Activated CD4-positive, alpha-beta T cell treated with anti-CD3 and anti-CD28 coated beads, Interleukin-2, Interleukin-4, amounts not matched to agents 100 ng/mL and 50 ng/mL, durations not matched to agents 16 hours and 8 hours (primary cell): ENCODE measurements around the gene DOK5.

Experiments used
- DNase-seq: peaks from one replicate; pipeline ENCODE4 v3.0.0-alpha.2; 2020; ENCODE audit warnings: low spot score

The DOK5 gene

DNA sequence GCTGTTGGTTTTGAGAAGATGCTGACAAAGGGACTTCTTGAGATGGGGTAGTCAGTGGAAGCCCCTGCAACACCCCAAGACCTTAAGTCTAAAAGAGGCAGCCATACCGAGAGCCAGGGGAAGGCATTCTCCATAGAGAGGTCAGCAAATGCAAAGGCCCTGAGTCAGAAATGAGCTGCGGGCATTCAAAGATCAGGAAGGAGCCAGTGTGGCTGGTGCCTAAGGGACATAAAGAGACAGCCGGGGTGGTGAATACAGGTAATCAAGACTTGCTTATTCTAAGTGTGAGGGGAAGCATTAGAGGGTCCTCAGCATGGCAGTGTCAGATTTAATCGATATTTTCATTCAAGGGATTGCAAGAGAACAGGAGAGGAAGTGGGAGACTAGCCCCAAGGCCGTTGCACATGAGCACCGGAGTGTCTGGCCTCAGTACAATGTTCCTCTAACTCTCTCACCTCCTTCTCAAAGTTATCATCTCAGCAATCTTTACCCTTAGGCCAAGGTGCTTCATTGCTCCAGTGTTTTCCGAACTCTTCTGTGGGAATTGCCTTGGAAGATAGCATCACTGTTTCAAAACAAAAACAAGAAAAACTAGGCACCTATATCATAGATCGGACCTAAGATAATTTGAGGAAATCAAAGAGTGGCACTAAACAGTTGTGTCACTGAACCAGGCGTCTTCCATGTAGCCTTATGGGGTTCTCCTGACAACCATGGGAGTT, 173.2 kb downstream of the DOK5 start:
- no peak for DNase-seq

DNA sequence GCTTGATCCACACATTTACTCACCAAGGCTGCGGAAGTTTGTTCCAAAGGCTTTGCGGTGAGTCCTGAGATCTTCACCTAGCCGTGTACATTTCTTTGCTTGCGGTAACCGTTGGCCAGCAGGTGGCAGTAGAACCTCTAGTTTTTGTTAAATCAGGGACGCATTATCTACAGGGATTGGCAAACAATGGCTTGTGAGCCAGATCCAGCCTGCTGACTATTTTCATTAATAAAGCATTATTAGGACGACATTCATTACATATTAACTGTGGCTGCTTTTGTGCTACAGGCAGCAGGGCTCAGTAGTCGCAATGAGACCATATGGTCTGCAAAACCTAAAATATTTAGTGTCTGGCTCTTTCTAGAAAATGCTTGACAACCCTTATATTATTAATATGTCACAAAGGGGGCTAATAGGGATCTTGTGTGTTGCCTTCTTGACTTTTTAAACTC, 174.1 kb downstream of the DOK5 start:
- DNase-seq, result peak; percentile 62

DNA sequence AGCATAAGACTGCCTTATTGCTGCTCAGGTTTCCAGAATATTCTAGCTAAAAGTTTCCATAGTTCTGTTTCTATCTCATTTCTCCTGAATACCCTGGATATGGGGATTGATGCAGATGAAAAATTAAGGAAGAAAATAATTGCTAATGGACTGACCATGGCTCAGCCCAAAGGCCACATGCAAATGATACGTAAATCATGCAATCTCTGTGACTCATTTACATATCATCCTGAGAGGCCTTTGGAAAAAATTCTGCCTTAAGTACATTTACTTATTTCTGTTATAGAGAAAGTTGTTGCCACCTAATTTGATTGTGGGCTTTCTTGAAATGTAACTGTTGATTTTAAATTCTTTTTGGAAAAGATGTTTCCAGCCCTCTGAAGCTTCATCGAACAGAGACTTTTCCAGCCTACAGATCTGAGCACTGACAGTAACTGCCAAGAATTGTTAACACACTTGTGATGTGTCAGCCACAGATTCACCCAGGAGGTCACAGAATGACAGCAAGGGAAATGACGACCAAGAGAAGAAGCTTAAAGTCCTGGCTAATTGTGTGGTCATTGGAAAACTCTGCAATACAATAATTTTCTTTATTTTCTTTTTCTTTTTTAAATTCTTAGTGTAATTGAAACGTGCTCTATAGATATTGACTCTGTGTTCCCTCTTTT, 174.8 kb downstream of the DOK5 start:
- DNase-seq, result no peak

DNA sequence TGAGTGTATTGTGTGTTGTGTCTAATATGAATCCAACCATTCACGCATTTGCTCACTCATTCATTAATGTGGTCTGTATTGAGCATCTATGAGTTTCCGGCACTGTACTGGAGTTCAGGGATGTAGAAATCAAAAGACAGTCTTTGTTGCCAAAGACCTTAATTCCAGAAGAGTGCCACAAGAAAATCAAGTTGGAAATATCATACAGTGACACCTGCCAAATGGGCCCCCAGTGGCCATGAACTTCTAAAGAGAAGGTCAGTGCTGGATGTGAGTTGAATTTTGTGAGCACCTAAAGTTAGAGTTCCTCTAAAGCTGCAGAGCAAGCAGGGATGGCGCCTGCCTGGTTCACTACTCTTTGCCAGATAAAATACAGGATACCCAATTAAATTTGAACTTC, 175.9 kb downstream of the DOK5 start:
- DNase-seq, result no peak

DNA sequence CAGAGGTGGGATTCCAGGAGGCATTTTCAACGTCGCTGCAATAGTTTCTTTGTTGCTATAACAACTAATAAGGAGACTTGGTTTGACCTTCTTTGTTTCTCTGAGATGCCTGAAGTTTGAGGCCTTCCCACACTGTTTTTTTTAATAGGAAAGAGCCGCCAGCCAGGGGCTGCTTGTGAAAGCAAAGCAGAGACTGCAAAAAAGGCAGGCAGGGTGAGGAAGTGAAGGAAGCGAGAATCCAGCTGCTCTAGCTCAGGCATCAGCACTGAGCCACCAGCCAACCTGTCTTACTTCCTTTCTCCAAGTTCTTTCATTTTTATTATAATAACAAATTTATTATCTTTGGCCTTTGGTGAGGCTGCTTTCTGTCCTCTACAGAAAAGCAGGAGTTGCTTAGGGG, 179.1 kb downstream of the DOK5 start:
- no peak for DNase-seq

DNA sequence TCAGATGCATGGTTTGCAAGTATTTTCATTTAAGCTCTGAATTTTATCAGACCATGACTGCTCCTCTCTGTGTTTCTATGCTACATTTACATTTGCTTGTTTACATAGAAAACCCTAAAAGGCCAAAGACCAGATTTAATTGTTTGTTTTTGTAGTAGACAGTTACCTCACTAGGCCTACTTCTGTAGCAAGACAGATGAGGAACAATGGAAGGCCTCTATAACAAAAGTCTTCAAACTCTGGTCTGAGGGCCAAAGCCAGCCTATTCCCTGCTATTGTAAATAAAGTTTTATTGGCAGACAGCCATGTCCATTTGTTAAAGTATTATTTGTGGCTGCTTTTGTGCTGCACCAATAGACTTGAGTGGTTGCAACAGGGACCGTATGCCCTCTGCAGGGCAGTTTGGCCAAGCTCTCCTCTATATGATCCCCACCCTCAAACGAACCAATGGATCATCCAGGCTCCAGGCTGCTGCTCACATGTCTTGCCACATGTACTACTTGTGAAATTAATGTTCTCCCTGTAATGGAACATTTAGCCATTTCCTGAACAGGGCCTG, 182.0 kb downstream of the DOK5 start:
- no peak for DNase-seq

DNA sequence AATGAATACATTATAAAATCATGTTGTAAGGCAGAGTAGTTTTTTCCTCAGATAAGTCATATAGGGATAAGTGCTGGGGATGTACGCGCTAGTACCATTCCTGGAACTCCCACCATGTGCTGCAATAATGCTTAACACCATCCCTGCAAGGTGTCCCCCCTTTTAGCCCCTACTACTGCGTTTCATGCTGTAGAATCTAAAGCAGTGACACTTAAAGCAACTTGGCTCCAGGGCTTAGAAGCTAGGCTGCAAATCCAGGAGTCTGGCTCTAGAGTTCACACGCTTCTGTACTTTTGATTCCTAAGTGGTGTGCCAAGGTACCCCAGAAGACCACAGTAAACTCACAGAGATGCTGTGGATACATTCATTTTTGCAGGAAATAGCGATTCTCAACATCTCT, 183.1 kb downstream of the DOK5 start:
- DNase-seq, result no peak

DNA sequence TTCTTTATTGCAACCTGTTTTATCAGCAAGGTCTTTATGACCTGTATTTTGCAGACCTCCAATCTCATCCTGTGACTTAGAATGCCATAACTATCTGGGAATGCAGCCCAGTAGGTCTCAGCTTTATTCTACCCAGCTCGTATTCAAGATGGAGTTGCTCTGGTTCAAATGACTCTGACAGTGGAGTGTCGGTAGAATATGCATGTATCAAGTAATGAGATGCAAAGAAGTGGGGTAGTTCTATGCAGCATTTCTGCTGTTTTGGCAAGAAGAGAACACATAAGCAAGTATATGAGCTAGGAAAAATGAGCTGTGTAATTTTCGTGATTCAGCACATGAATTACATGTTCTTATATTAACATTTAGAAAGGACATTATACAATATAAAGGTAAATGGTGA, 185.9 kb downstream of the DOK5 start:
- DNase-seq, result no peak

DNA sequence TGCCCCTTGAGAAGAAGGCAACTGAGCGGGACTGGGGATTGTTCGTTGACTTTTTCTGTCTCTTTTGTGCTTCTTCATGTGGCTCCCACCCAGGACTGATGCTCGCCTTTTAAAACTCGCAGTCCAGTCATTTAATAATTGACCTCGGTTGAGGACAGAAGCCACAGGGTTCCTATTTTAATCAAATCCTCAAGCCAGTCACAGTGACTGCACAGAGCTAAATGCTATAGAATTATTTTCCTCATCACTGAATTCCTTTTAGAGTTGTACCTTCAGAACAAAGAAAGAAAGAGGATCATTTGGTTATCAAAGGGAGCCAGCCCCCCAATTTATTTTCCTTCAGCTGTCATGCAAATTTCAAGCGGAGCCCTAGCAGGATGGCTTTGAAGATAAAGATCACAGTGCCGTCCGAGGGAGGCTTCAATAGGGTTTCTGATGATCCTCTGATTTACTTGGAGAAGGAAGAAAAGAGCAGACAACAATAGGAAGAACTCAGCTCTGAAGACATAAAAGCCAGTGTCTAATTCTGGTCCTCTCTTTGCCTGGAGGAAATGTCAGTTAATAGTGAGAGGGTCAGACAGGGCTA, 186.6 kb downstream of the DOK5 start:
- no peak for DNase-seq

DNA sequence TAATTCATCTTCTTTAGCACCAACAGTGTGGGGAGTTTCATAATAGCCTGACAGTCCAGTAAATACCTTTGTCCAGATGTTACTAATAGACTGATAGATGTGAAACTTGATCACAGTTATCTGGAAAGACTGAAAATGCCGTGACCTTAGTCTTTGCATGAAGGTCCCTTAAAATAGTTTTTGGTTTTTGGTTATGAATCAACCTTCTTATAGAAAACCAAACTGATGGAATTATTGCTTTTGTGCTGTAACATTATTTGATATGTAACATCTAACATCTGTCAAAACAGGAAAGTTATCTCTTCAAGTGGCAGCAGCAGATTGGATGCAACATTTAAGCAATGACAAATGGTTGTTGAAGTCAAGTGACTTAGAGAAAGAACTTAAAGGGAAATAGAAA, 190.4 kb downstream of the DOK5 start:
- no peak for DNase-seq

DNA sequence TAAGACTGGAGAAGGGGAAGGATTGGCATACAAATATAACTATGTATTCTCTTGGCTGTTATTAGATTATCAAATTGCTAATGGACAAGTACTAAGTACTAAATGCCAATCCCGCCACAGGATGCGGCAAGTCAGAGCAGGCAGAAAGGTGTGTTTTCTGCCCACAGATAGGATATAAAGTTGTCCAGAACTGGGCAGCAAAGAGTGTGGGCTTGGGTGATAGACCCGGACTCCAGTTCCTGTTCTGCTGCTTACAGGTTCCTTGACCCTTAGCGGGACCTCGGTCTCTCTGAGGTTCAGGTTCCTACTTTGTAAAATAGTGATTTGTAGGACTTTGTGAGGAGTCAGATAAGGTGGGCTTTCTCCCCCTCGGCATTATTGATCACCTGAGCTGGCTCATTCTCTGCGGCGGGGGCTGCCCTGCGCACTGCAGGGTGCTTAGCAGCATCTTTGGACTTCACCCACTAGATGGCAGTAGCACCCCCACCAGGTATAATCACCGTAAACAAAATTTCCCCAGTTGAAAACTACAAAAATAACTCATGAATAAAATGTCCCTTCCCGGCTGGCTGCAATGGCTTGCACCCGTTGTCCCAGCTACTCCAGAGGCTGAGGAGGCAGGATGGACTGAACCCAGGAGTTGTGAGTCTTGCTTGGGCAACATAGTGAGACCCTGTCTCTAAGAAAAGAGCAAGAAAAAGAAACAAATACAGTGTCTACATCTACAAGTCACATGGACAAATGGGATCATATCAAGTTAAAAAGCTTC, 193.1 kb downstream of the DOK5 start:
- peak; percentile 31 for DNase-seq

DNA sequence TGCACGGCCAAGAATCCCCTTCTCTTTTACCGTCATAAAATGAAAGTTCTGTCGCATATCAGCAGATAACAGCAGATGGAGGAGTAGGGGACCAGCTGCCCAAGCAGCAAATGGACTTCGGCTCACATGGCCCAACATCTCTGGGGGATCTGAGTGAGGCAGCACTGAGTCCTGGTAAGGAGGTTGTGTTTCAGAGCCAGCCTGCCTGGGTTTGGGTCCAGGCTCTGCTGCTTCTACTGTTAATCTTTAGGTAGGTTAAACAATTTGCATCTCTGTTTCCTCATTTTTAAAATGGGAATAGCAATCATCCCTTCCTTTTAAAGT, 193.6 kb downstream of the DOK5 start:
- no peak for DNase-seq

DNA sequence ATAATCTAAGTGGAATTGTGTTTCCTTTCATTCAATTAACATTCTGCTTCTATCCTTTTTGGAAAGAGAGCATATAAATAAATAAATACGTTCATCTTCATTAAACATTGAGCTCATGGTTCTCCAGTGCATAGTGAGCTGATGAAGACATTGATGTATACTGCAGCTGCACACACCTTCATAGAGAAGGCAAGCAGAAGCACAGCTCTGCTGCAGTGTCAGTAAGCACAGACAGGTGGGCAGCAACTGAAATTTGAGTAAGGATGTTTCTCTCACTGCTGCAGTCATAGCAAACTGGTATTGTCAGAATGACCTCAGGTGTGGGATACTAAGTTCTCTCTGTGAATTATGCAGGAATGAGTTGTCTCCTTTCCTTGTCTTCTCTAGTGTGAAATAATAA, 202.9 kb downstream of the DOK5 start:
- DNase-seq, result no peak

DNA sequence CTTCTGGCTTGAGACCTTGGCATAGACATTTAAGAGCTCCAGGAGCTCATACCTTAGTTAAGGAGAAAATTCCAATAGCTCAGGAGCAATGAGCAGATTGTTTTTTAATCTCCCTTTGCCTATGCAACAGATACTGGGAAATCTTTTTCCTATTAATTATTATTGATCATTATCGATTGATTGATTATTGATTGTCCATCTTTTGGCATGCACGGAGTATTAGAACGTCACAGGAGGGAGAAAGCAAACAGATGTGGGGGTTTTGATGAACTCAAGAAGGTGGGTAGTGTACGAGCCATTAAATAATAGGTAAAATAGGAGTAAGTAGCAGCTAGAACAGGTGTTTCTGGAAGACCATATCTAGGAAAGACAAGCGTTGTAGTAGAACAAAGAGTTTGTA, 205.0 kb downstream of the DOK5 start:
- no peak for DNase-seq

DNA sequence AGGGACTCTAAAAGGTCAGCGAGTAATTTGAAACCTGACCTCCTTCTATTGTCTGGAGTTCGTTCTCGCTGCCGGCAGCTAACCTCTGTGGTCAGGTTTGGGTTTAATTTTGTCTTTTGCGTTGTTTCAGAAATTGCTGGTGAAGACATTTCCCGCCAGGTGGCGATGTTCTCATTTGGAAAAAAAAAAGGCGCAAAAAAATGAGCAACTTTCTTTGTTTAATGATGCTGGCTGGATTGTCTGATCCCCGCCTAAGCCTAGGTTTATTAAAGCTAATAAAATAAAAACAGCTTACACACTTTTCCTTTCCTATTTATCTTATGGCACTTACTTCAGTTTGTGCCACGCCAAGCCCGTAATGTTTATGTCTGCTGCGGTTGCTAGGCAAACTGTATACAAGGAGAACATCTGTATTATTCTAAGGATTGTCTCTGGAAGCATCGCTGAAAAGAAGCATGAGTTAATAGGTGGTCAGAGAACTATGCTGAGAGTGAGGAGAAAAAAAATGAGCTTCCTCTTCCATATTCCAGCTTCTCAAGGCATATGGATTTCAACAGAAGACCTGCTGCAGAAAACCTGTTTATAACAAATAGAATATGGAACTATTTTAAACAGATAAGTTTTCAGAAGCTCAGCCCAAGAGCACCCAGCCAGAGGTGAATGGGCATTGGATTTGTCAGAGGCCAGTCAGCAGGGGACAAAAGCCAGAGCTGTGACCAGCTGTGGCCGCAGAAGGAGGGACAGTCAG, 205.7 kb downstream of the DOK5 start:
- DNase-seq, result no peak

DNA sequence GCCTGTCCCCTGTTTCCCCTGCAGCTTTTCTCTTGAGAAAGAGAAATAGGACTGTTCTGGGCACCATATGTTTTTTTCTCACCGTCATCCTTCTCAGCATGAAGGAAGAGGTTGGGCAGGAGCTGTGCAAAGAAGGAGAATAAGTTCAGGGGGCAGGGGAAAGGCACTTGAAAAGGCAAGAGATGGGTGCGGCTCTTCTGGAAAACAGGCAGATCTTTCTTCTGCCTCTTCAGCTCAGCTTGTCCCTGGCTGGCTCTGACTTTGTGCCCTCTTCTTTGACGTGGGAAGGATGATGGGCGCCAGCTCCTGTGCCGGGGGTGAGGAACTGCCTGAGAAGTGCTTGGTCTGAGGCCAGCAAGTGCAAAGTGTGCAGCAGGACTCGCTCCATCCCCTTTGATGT, 206.5 kb downstream of the DOK5 start:
- DNase-seq, result no peak

DNA sequence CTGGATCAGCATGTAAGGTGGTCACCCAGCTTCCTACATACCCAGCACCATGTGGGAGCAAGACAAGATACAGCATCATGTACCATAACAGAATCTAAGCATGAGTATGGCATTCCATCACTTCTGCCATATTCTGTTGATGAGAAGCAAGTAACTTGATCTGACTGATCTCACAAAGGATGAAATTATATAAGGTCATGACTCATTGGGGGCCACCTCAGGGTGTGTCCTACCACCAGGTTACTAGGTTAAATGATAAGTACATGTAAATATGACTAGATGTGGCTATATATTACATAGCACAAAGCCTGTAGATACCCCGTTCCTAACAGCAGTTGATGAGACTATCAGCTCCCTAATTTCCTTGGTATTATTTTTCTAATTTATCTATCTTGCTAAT, 213.1 kb downstream of the DOK5 start:
- DNase-seq, result no peak

DNA sequence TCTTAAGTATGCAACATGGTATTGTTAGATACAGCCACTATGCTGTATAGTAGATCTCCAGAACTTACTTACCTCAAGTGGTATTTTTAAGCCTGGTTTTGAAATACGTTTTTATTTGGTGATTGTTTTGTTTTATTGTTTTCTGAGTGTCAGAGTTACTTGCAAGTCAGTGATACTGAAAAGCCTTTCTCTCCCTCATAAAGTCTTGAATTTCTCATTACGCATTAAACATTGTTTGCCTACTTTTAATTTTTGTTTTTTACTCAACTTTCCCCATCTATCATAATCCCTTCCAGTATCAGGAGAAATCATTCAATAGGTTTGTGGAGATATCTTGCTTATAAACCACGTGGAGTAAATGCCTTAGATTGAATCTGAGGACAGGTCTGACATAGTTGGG, 214.9 kb downstream of the DOK5 start:
- no peak for DNase-seq

DNA sequence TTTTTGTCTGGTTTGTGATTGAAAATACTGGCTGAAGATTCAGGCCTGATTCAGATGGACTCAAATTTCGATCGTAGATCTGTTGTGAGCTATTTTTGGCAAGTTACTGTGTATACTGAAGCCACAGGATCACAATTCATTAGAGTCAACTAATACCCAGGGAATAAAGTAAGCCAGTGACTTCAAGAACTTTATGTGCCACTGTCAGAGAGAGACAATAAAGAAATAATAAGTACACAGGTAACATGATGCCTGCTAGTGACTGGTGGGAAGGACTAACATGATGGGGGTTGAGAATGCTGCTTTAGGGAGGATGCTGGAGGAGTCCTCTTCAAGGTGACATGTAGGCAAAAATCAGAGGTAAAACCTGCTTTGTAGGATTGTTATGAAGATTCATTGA, 215.9 kb downstream of the DOK5 start:
- DNase-seq, result no peak

DNA sequence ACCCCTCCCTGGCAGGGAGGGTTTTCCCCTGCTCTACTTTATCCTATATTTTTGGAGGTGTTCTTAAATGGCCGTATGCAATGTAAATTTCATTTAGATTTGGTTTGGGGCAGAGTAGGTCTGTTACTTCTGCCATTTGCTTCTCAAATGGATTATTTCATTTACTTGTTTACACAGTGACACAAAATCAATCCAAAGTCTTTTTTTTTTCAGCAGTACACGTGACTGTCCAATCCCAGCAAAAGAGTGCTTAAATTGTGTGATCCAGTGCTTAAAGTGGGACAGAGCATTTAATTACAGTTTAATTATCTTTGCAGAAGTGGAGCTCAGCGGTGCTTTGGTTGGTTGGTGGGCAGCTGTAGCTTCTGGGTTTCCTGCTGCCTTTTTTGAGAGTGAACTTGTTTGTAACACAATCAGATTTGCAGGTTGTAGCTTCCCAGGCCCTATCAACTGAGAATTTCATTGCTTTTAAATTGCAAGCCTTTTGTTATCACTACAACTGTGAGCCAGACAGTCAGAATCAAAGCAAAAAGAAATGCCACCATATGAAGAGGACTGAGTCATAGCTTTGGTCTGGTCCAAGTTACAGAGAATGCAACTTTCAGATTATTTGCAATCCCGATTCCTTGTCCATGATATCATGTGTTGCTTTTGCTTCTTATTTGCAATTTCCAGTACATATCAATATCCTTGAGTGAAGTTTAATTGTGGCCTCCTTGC, 216.9 kb downstream of the DOK5 start:
- no peak for DNase-seq

DNA sequence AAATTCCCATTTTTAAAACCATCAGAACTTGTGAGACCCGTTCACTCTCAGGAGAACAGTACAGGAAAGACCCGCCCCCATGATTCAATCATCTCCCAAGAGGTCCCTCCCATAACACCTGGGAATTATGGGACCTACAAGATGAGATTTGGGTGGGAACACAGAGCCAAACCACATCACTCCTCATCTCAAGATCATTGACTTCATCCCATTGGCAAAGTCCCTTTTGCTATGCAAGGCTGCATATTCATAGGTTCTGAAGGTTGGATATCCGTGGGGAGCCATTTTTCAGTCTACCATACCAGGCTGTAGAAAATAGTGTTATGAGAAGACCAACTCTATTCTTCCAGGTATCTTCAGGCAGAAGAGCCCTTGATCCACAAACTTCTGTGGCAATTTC, 219.1 kb downstream of the DOK5 start:
- no peak for DNase-seq
